Measurements from ENCODE around the gene PTP4A2.
"Not testable (repeated sequence)": the region's sequence is repeated elsewhere in the genome, so short reads cannot be mapped to it uniquely, and the experiment has no call there.

PTP4A2 gene

GRCh38 chr1:31904339-31905092 lies 33.7 kb downstream of the PTP4A2 start:
- peaks cover 45% of the 10 kb centered on the region for H3K4me1 Mint-ChIP-seq (ENCODE audit: low read depth)

GRCh38 chr1:31902510-31902860 lies 35.7 kb downstream of the PTP4A2 start:
- Mint-ChIP-seq H3K9me3 (no peaks in the 10 kb centered on the region), H3K27ac (no peak overlapping the region), H3K4me3 (no peak overlapping the region), H3K4me1 (ENCODE audit: low read depth) (peaks cover 45% of the 10 kb centered on the region), H3K27me3 (no peaks in the 10 kb centered on the region), H3K36me3 (ENCODE audit: low read depth) (peaks cover 19% of the 10 kb centered on the region)
- intact Hi-C loops (cut with micrococcal nuclease): no loop called here

More at GRCh38 chr1:31904339-31905092, 33.7 kb downstream of the PTP4A2 start:
- intact Hi-C loops (cut with micrococcal nuclease): no loop called here
- Mint-ChIP-seq H3K36me3 (ENCODE audit: low read depth) (peaks cover 40% of the 10 kb centered on the region), H3K27me3 (no peaks in the 10 kb centered on the region), H3K4me3 (no peak overlapping the region), H3K27ac (peak overlapping the region; percentile 77), H3K9me3 (no peaks in the 10 kb centered on the region)

GRCh38 chr1:31901838-31902509 lies 36.2 kb downstream of the PTP4A2 start:
- Mint-ChIP-seq H3K36me3 (ENCODE audit: low read depth) (peaks cover 14% of the 10 kb centered on the region), H3K27me3 (no peaks in the 10 kb centered on the region), H3K9me3 (no peaks in the 10 kb centered on the region), H3K4me1 (ENCODE audit: low read depth) (peaks cover 45% of the 10 kb centered on the region), H3K27ac (no peak overlapping the region), H3K4me3 (no peak overlapping the region)
- intact Hi-C loops (cut with micrococcal nuclease): no loop called here

- peaks cover 39% of the 10 kb centered on the region for H3K4me1 Mint-ChIP-seq (ENCODE audit: low read depth)
- H3K9me3 Mint-ChIP-seq: no peaks in the 10 kb centered on the region
- no peak overlapping the region for H3K4me3 Mint-ChIP-seq
- no peak overlapping the region for H3K27ac Mint-ChIP-seq
- intact Hi-C loops (cut with micrococcal nuclease): no loop called here
- H3K27me3 Mint-ChIP-seq: no peaks in the 10 kb centered on the region
- H3K36me3 Mint-ChIP-seq (ENCODE audit: low read depth): peaks cover 2% of the 10 kb centered on the region
Measured at GRCh38 chr1:31900790-31901189, 37.4 kb downstream of the PTP4A2 start.

GRCh38 chr1:31897526-31898100 lies 40.6 kb downstream of the PTP4A2 start:
- intact Hi-C loops (cut with micrococcal nuclease): no loop called here
- peaks cover 15% of the 10 kb centered on the region for H3K4me1 Mint-ChIP-seq (ENCODE audit: low read depth)
- H3K4me3 Mint-ChIP-seq: no peak overlapping the region
- H3K9me3 Mint-ChIP-seq: no peaks in the 10 kb centered on the region
- H3K36me3 Mint-ChIP-seq (ENCODE audit: low read depth): no peaks in the 10 kb centered on the region
- no peak overlapping the region for H3K27ac Mint-ChIP-seq
- H3K27me3 Mint-ChIP-seq: no peaks in the 10 kb centered on the region

- intact Hi-C loops (cut with micrococcal nuclease); H3K36me3 Mint-ChIP-seq (ENCODE audit: low read depth); H3K27me3 Mint-ChIP-seq; H3K27ac Mint-ChIP-seq; H3K4me3 Mint-ChIP-seq; H3K9me3 Mint-ChIP-seq; H3K4me1 Mint-ChIP-seq (ENCODE audit: low read depth): not testable (repeated sequence)
Measured at GRCh38 chr1:31895474-31896198, 42.5 kb downstream of the PTP4A2 start.

- no peak overlapping the region for H3K4me3 Mint-ChIP-seq
- intact Hi-C loops (cut with micrococcal nuclease): no loop called here
- no peaks in the 10 kb centered on the region for H3K27me3 Mint-ChIP-seq
- no peaks in the 10 kb centered on the region for H3K36me3 Mint-ChIP-seq (ENCODE audit: low read depth)
- H3K27ac Mint-ChIP-seq: no peak overlapping the region
- peaks cover 34% of the 10 kb centered on the region for H3K4me1 Mint-ChIP-seq (ENCODE audit: low read depth)
- no peaks in the 10 kb centered on the region for H3K9me3 Mint-ChIP-seq
Measured at GRCh38 chr1:31891280-31891679, 46.9 kb downstream of the PTP4A2 start.

GRCh38 chr1:31888291-31888690 lies 49.9 kb downstream of the PTP4A2 start:
- no peak overlapping the region for H3K4me3 Mint-ChIP-seq
- H3K27me3 Mint-ChIP-seq: no peaks in the 10 kb centered on the region
- no peaks in the 10 kb centered on the region for H3K36me3 Mint-ChIP-seq (ENCODE audit: low read depth)
- intact Hi-C loops (cut with micrococcal nuclease): no loop called here
- peaks cover 34% of the 10 kb centered on the region for H3K4me1 Mint-ChIP-seq (ENCODE audit: low read depth)
- H3K27ac Mint-ChIP-seq: peak overlapping the region; percentile 90
- H3K9me3 Mint-ChIP-seq: no peaks in the 10 kb centered on the region

GRCh38 chr1:31886866-31887265 lies 51.3 kb downstream of the PTP4A2 start:
- no peaks in the 10 kb centered on the region for H3K36me3 Mint-ChIP-seq (ENCODE audit: low read depth)
- intact Hi-C loops (cut with micrococcal nuclease): no loop called here
- no peak overlapping the region for H3K4me3 Mint-ChIP-seq
- no peak overlapping the region for H3K27ac Mint-ChIP-seq
- no peaks in the 10 kb centered on the region for H3K9me3 Mint-ChIP-seq
- peaks cover 34% of the 10 kb centered on the region for H3K4me1 Mint-ChIP-seq (ENCODE audit: low read depth)
- no peaks in the 10 kb centered on the region for H3K27me3 Mint-ChIP-seq

GRCh38 chr1:31885851-31886250 lies 52.3 kb downstream of the PTP4A2 start:
- no peak overlapping the region for H3K27ac Mint-ChIP-seq
- no peak overlapping the region for H3K4me3 Mint-ChIP-seq
- no peaks in the 10 kb centered on the region for H3K36me3 Mint-ChIP-seq (ENCODE audit: low read depth)
- intact Hi-C loops (cut with micrococcal nuclease): no loop called here
- peaks cover 2% of the 10 kb centered on the region for H3K27me3 Mint-ChIP-seq
- H3K4me1 Mint-ChIP-seq (ENCODE audit: low read depth): peaks cover 32% of the 10 kb centered on the region
- H3K9me3 Mint-ChIP-seq: no peaks in the 10 kb centered on the region

GRCh38 chr1:31883357-31883942 lies 54.7 kb downstream of the PTP4A2 start:
- H3K27ac Mint-ChIP-seq: no peak overlapping the region
- H3K36me3 Mint-ChIP-seq (ENCODE audit: low read depth): no peaks in the 10 kb centered on the region
- H3K9me3 Mint-ChIP-seq: no peaks in the 10 kb centered on the region
- peaks cover 18% of the 10 kb centered on the region for H3K4me1 Mint-ChIP-seq (ENCODE audit: low read depth)
- intact Hi-C loops (cut with micrococcal nuclease): no loop called here
- H3K4me3 Mint-ChIP-seq: no peak overlapping the region
- peaks cover 2% of the 10 kb centered on the region for H3K27me3 Mint-ChIP-seq

- Mint-ChIP-seq H3K36me3 (ENCODE audit: low read depth) (no peaks in the 10 kb centered on the region), H3K4me3 (no peak overlapping the region), H3K4me1 (ENCODE audit: low read depth) (peaks cover 8% of the 10 kb centered on the region), H3K9me3 (no peaks in the 10 kb centered on the region), H3K27ac (no peak overlapping the region), H3K27me3 (peaks cover 2% of the 10 kb centered on the region)
- intact Hi-C loops (cut with micrococcal nuclease): no loop called here
Measured at GRCh38 chr1:31881688-31882000, 56.5 kb downstream of the PTP4A2 start.

- no peaks in the 10 kb centered on the region for H3K9me3 Mint-ChIP-seq
- peaks cover 2% of the 10 kb centered on the region for H3K27me3 Mint-ChIP-seq
- peaks cover 5% of the 10 kb centered on the region for H3K4me1 Mint-ChIP-seq (ENCODE audit: low read depth)
- intact Hi-C loops (cut with micrococcal nuclease): no loop called here
- H3K27ac Mint-ChIP-seq: no peak overlapping the region
- no peaks in the 10 kb centered on the region for H3K36me3 Mint-ChIP-seq (ENCODE audit: low read depth)
- H3K4me3 Mint-ChIP-seq: no peak overlapping the region
Measured at GRCh38 chr1:31880957-31881687, 57.0 kb downstream of the PTP4A2 start.

Measured in dendritic cell treated with granulocyte-macrophage colony-stimulating factor and Interleukin-4, amounts not matched to agents 40 ng/mL and 50 ng/mL, for 4 days (primary cell).